ENCODE measurements around the gene TINAGL1.
A peak's percentile ranks its signal among the peaks of the same experiment; 100 is the strongest.
"Not testable (repeated sequence)": the region's sequence is repeated elsewhere in the genome, so short reads cannot be mapped to it uniquely, and the experiment has no call there.

The TINAGL1 gene

DNA sequence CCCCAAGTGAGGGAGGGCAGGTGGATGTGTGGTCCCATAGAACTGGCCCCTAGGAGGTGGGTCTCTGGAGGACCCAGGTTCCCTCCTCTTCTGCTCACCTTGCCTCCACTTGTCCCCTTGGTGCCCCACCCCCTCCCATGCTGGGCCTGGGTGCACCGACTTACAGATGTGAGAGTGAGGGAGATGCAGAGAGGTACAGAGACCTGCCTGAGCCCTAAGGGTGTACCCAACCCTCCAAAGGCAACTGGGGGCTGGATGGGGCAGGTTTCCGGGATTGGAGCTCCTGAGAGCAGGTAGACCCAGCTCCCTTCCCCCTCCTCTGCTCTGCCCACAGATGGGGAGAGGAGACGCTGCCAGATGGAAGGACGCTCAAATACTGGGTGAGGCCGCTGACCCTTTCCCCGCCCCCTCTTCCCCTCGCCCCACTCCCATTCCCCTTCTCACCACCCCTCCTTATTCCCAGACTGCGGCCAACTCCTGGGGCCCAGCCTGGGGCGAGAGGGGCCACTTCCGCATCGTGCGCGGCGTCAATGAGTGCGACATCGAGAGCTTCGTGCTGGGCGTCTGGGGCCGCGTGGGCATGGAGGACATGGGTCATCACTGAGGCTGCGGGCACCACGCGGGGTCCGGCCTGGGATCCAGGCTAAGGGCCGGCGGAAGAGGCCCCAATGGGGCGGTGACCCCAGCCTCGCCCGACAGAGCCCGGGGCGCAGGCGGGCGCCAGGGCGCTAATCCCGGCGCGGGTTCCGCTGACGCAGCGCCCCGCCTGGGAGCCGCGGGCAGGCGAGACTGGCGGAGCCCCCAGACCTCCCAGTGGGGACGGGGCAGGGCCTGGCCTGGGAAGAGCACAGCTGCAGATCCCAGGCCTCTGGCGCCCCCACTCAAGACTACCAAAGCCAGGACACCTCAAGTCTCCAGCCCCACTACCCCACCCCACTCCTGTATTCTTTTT lies 10.3 kb downstream of the TINAGL1 start:
- no peak for DNase-seq (ENCODE audit: low spot score)
- TF ChIP-seq, protein P1, sequence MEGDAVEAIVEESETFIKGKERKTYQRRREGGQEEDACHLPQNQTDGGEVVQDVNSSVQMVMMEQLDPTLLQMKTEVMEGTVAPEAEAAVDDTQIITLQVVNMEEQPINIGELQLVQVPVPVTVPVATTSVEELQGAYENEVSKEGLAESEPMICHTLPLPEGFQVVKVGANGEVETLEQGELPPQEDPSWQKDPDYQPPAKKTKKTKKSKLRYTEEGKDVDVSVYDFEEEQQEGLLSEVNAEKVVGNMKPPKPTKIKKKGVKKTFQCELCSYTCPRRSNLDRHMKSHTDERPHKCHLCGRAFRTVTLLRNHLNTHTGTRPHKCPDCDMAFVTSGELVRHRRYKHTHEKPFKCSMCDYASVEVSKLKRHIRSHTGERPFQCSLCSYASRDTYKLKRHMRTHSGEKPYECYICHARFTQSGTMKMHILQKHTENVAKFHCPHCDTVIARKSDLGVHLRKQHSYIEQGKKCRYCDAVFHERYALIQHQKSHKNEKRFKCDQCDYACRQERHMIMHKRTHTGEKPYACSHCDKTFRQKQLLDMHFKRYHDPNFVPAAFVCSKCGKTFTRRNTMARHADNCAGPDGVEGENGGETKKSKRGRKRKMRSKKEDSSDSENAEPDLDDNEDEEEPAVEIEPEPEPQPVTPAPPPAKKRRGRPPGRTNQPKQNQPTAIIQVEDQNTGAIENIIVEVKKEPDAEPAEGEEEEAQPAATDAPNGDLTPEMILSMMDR (conservative IDR thresholded peaks at IDR 0.05; ENCODE audit: low read depth): no peak
- CTCF ChIA-PET: interaction anchor here (0.5 to 0.6 kb wide), 2 partner anchors 22 to 164 kb away, joined by 3 read pairs; no protein-coding TSS in a partner anchor
- peak overlapping the region; percentile 68 for H3K27ac ChIP-seq
- POLR2A ChIA-PET (ENCODE audit: low non-redundant PET): no interaction called here

DNA sequence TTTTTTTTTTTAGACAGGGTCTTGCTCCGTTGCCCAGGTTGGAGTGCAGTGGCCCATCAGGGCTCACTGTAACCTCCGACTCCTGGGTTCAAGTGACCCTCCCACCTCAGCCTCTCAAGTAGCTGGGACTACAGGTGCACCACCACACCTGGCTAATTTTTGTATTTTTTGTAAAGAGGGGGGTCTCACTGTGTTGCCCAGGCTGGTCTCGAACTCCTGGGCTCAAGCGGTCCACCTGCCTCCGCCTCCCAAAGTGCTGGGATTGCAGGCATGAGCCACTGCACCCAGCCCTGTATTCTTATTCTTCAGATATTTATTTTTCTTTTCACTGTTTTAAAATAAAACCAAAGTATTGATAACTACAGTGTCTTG lies 11.0 kb downstream of the TINAGL1 start:
- CTCF ChIA-PET: interaction anchor here (0.6 to 1.3 kb wide), 9 partner anchors 9 to 118 kb away, joined by 3 to 6 read pairs (median 3); no protein-coding TSS in a partner anchor
- POLR2A ChIA-PET (ENCODE audit: low non-redundant PET); DNase-seq (ENCODE audit: low spot score): not testable (repeated sequence)
- peak overlapping the region; percentile 68 for H3K27ac ChIP-seq

DNA sequence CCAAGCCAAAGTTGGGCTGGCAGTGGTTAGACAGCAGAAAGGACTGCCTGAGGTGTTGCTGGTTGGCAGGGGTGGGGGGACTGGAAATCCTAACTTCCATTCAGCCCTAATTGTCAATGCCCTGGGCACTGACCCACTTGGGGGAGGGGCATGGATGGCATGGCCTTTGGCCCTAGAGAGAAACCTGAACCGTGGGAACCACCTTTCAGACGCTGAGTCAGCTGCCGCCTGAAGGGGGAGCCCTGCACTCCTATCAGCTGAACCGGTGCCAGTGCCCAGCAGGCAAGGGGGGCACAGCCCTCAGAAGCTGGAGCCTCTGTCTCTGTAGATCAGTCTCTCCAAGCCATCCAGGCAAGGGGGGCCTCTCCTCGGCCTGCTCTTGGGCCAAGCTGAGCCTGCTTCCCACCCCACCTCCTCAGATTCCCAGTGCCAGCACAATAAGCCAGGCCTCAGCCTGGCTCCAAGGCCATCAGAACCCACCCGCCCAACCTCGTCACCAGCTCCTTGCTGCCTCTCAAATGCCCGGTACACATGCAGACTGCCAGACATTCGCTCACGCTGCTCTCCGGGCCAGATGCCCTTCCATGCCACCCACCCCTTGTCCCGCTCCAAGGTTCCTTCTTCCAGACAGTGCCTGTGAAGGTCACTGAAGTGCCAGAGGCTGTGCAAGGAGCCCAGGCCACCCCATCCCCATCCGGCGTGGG lies 11.6 kb downstream of the TINAGL1 start:
- peak overlapping the region; percentile 68 for H3K27ac ChIP-seq
- ChIA-PET CTCF (interaction anchor here (0.6 to 1.3 kb wide), 8 partner anchors 10 to 117 kb away, joined by 3 to 6 read pairs (median 3); no protein-coding TSS in a partner anchor), POLR2A (ENCODE audit: low non-redundant PET) (no interaction called here)
- peak; percentile 76 for DNase-seq (ENCODE audit: low spot score)
- TF ChIP-seq, protein P1 (conservative IDR thresholded peaks at IDR 0.05; ENCODE audit: low read depth): peak; percentile 74

DNA sequence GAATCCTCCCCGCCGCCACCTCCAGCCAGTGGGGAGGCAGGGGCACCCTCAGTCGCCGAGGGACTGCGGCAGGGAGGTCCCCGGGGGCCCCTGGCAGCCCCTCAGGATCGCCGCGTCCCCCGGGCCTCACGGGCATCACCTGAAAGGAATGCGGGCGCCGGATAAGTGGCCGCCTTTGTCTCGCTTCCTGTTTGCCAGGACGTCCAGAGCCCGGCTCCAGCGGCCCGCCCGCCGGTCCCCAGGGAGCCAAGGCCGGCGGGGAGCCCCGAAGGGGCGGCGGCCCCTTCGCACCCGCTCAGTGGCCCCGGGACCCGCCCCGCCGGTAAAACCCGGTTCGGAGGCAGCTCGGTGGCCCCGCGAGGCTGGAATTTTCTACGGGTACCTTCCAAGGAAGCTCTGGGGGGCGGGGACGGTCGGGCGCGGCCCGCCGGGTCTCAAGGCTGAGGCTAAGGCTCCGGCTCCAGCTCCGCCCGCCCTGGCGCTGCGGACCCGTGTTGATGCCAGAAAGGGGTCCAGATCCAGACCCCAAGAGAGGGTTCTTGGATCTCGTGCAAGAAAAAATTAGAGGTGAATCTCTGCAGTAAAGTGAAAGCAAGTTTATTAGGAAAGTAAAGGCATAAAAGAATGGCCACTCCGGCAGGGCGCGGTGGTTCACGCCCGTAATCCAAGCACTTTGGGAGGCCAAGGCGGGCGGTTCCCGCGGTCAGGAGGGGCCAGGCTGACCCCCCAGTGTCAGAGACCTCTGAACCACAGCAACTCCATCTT lies 12.6 kb downstream of the TINAGL1 start:
- ChIA-PET POLR2A (ENCODE audit: low non-redundant PET) (no interaction called here), CTCF (no interaction called here)
- TF ChIP-seq, protein P1 (conservative IDR thresholded peaks at IDR 0.05; ENCODE audit: low read depth): no peak
- no peak for DNase-seq (ENCODE audit: low spot score)
- H3K27ac ChIP-seq: peak overlapping the region; percentile 68

DNA sequence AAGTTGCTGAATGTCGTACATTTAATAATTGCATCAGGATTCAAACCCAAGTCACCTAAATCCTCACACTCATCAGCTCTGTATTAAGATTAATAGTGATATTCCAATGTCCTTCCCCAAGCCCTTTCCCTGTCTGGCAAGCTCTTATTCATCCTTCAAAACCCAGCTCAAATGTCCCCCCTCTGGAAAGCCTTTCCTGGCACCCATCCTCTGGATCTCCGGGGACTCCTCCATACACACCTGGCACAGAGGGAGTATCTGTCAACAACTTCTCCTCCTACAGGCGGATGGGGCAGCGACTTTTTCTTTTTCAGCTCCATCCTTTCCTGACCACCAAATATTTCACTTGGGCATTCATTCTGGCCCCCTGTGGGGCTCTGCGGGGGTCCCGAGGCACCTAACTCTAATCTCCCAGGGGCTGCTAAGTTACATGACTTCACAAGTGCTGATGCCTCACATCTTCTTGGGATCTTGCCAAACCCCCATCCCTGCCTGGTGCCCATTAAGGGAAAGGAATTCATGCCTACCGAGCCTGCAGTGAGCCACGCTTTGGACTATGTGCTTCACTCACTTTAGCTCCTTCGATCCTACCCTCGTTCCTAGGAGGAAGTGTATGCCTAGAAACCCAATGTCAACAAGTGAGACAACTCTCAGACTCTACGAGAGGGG lies 15.2 kb downstream of the TINAGL1 start:
- ChIA-PET CTCF (interaction anchor here (0.5 to 1.8 kb wide), 4 partner anchors 18 to 42 kb away, joined by 3 to 6 read pairs (median 4); no protein-coding TSS in a partner anchor), POLR2A (ENCODE audit: low non-redundant PET) (no interaction called here)
- peak; percentile 49 for DNase-seq (ENCODE audit: low spot score)
- H3K27ac ChIP-seq: peak overlapping the region; percentile 15; the same call in 1 of the 2 replicates
- TF ChIP-seq, protein P1 (conservative IDR thresholded peaks at IDR 0.05; ENCODE audit: low read depth): no peak

DNA sequence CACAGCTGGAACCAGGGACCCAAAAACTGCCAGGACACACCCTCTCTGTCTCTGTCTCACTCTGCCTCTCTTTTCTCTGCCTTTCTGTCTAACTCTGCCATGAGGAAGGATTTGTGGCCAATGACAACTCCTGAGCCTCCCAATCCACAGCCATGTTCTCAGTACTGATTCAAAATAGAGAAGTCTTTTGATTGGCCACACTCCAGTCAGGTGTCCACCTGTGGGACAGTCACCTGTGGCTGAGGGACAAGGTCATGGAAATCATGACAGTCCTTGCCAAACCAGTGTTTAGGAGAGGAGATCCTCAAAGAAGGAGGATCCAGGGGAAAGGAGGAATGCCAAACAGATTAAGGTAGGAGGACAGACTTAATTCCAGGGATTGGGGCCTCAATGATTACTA lies 15.8 kb downstream of the TINAGL1 start:
- TF ChIP-seq, protein P1 (conservative IDR thresholded peaks at IDR 0.05; ENCODE audit: low read depth): no peak
- DNase-seq (ENCODE audit: low spot score): no peak
- ChIA-PET CTCF (interaction anchor here (0.5 to 1.8 kb wide), 3 partner anchors 19 to 28 kb away, joined by 4 to 6 read pairs (median 5); no protein-coding TSS in a partner anchor), POLR2A (ENCODE audit: low non-redundant PET) (no interaction called here)
- H3K27ac ChIP-seq: peak overlapping the region; percentile 15; the same call in 1 of the 2 replicates

All from RWPE1 (cell line).